HuH-7.5 (cell line): ENCODE measurements around the gene DNAI2.

ENCODE experiments used
- DNase-seq: peaks from one replicate; pipeline ENCODE4 v3.0.0; 2011; ENCODE audit warnings: low spot score

Gene DNAI2

DNA sequence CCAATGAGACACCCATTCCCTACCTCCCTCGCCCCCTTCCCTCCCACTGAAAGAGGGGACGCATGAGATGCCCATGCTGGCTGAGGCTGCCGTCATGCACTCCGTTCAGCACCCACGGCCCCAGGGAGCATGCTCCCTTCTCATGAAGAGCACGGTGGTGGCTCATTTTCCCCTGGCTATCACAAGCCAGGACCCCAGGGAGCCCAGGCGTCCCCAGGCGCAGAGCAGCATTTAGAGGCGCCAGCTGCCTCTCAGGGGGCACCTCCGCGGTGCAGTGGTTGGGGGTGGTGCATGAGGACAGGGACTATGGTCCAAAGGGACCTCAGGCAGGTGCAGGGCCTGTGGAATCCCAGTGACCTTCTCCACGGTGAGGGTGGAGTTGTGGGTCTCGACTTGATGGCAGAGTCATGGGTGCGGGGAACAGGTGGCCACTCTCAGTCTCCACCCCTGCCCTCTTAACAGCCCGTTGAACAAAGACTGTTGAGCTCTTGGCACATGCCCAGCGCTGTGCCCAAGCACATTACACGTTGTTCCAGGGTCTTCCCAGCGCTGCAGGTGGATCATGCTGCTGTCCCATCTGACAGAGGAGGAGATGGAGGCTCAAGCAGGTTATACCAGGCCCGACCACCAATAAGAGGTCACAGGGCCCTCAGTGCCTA lies 65.6 kb downstream of the DNAI2 start:
- no peak for DNase-seq

DNA sequence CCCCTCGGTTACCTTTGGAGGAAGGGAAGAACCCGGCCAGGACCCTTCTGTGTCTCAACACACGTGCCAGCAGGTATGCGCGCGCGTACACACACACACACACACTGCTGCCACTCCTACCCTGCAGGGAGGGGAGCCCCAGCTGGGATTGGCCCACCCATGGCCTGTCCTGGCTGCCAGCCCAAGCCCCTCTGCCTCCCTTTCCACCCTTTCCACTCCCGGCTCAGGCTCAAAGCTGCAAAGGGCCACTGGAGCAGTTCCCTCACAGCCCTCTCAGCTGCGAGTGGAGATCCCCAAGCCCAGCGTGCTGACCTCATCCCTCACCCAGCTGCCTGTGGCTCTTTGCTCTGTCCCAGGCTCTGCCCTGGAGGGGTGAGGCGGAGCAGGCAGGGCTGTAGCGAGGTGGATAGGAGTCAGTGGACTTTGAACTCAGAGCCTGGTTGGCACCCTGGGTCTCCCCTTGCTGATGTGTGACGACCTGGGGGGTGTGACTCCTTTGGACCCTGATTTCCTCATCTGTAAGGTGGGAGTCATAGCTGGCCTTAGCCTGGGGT lies 66.5 kb downstream of the DNAI2 start:
- DNase-seq, result no peak

DNA sequence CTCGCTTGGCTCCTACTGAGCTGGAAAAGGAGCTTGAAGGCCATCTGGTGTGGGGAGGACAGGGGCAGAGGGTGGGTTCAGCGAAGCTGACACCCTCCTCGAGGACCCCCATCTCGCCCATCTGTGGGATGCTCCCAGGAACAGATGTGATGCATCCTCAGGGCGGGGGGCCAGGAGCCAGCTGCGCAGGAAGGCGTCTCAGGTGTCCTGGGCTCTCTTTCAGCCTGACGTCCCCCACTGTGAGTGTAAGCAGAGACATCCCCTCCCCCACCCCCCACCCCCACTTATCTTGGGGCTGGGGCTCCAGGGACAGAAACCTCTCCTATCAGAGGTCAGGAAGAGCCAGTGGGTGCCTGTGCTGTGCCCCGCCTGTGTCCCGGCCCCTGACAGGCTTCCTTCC lies 68.2 kb downstream of the DNAI2 start:
- no peak for DNase-seq

DNA sequence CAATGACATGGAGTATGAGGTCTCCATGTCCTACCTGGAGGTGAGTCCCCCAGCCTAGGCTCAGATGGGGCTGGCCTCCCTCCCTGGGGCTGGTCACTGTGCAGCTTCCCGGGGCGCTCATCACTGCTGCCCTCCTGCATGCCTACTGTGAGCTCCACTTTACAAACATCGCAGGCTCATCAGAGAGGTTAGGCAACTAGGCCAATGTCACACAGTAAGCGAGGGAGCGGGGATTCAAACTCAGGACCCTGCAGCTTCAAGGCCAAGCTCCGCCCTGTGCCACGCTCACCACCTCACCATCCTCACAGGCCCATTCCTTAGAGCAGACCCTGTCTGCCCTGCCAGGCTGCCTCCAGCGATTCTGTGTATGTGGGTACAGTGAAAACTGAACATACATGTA lies 69.1 kb downstream of the DNAI2 start:
- no peak for DNase-seq

DNA sequence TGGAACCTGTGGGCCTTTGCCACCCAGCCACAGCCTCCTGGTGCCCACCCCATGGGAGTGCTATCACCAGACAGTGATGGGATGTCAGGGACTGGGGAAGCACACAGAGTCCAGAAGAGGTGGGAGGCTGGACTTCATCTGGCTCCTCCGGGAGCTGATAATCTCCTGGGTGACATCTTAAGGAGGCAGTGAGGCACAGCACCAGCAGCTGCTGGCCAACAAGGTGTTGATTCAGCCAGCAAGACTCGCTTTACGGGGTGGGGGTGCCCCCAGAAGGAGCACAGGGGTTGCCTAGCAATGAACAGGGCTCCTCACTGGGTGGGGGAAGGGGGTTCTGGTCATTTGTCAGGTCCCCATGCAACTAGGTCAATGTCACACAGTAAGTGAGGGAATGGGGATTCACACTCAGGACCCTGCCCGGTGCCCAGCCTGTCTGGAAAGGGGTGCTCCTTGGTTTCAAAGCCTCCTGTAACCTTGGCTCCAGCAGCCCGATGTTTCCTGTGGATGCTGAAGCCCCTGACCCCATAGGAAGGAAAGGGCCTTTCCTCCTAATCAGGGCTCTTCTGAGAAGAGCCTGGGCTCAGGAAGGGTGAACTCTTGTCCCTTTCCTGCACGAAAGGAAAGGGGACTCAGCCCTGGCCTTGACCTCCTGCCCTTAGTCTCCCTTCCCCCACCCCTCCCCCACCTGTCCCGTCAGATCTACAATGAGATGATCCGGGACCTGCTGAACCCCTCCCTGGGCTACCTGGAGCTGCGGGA lies 69.7 kb downstream of the DNAI2 start:
- no peak for DNase-seq

DNA sequence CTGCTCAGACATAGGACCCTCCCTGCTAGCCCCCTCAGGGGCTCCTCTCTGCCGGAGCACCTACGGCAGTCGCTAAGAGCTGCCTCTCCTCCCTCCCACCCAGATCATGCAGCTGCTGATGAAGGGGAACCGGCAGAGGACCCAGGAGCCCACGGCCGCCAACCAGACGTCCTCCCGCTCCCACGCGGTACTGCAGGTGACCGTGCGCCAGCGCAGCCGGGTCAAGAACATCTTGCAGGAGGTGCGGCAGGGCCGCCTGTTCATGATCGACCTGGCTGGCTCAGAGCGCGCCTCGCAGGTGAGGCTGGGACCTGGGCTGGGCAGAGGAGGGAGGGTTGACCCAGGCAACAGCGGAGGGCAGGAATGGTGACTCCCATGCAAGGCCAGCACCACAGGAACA lies 70.6 kb downstream of the DNAI2 start:
- DNase-seq, result no peak

DNA sequence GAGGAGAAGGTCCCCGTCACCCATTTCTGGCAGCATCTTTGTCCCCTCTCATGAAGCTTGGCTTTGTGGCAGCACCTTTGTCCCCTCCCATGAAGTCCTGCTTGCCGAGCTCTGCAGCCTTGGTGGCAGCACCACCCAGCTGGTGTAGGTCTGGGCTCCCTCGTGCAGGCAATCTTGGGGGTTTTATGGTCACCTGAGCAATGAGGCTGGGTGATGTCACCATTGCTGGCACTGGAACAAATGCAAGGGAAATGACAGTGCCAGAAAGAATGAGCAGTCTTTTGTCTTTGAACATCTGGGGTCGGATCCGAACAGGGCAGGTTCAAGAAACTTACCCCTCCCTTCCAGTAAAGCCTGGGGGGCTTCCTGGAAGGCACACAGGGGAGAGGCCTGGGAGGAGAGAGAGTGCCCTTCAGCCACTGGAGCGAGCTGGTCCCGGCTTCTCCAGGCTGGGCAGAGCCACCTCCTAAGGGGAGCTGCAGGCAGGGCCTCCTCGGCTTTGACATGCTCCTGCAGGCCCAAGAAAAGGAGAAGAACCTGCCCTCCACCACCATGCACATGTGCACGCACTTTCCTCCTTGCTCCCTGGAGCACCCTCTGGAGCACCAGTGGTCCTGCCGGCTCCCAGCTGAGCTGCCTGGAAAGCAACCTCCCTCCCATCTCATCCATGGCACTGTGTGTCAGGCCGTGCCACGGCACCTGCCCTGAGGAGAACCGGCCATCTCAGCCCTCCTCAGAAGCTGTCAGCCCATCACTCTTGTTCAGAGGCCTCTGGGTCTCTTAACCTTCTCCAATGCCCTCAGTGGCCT lies 71.6 kb downstream of the DNAI2 start:
- no peak for DNase-seq

DNA sequence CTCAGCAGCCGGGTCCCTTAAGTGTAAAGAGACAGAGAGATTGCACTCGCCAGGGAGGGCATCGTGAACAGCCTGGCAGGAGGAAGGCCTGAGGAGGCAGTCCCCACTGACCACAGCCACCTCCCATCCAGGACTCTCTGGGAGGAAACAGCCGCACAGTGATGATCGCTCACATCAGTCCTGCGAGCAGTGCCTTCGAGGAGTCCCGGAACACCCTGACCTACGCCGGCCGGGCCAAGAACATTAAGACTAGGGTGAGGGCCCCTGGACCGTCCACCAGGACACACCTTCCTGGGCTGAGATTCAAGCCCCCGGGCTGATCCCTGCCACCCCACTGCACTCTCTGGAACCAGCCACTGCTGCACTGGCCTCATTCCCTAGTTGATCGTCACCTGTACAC lies 73.6 kb downstream of the DNAI2 start:
- no peak for DNase-seq

DNA sequence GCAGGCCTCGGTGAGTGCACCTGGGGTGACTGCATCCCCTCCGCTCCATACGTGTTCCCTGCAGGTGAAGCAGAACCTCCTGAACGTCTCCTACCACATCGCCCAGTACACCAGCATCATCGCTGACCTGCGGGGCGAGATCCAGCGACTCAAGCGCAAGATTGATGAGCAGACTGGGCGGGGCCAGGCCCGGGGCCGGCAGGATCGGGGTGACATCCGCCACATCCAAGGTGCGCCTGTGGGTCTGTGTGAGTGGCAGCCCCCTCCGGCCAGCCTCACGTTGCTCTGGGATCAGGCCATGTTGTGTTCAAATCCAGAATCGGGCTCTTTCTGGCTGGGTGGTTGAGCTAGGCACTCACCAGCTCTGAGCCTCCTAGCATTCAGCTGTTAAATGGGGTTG lies 75.1 kb downstream of the DNAI2 start:
- no peak for DNase-seq

DNA sequence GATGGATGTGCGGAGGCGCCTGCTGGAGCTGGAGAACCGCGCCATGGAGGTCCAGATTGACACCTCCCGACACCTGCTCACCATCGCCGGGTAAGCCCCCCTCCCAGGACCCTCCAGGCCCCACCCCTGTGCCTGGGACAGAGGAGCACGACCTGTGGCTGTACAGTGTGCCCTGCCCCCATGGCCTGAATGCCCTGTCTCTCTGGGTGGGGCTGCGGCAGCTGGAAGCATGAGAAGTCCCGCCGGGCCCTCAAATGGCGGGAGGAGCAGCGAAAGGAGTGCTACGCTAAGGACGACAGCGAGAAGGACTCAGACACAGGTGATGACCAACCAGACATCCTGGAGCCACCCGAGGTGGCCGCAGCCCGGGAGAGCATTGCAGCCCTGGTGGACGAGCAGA lies 76.5 kb downstream of the DNAI2 start:
- no peak for DNase-seq

DNA sequence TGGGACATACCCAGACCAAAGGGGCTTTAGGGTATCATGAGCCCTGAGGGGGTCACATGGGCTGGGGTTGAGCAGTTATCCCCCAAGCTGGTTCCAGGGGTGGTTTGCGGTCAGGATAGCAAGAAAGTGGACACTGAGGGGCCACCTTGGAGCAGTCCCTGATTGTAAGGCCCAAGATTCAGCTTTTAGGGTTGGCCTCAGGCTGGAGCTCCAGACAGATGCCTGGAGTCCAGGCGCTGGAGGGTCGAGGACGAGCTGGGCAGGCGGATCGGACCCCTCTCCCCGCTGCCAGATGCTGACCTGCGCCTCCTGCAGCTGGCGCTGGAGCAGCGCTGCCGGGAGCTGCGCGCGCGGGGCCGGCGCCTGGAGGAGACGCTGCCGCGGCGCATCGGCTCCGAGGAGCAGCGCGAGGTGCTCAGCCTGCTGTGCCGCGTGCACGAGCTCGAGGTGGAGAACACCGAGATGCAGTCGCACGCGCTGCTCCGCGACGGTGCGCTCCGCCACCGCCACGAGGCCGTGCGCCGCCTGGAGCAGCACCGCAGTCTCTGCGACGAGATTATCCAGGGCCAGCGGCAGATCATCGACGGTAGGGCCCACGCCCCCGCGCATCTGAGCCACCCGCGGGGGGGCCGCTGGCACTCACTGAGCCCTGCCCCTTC lies 77.6 kb downstream of the DNAI2 start:
- no peak for DNase-seq

DNA sequence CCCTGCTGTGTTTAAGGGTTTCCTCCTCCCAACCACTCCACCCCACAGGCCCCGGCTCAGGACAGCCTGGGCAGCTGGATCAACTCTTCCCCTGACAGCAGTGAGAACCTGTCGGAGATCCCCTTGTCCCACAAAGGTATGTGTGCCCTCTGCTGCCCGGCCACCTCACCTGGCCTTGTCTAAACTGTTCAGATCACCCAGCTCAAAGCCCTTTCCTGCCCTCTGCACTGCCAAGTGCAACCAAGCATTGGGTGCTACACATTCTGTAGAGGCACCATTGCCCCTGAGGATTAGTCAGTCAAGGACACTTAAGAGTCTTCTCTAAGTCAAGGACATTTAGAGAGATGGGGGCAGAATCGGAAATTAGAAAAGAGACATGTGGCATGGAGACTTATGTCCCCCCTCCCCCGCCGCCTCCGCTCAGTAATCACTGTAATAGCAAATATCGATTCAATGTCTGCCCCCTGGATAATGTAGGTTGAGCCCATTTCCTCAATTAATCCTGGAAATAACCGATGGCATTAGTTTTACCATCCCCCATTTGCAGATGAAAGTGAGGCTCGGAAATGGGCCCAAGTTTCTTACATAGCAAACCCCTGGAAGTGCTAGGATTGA lies 79.5 kb downstream of the DNAI2 start:
- no peak for DNase-seq

DNA sequence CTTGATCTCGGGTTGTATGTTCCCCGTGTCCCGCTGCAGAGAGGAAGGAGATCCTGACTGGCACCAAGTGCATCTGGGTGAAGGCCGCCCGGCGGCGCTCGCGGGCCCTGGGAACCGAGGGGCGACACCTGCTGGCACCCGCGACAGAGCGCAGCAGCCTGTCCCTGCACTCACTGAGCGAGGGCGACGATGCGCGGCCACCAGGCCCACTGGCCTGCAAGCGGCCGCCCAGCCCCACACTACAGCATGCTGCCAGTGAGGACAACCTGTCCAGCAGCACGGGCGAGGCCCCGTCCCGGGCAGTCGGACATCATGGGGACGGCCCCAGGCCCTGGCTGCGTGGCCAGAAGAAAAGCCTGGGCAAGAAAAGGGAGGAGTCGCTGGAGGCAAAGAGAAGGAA lies 80.1 kb downstream of the DNAI2 start:
- DNase-seq, result peak; percentile 96

DNA sequence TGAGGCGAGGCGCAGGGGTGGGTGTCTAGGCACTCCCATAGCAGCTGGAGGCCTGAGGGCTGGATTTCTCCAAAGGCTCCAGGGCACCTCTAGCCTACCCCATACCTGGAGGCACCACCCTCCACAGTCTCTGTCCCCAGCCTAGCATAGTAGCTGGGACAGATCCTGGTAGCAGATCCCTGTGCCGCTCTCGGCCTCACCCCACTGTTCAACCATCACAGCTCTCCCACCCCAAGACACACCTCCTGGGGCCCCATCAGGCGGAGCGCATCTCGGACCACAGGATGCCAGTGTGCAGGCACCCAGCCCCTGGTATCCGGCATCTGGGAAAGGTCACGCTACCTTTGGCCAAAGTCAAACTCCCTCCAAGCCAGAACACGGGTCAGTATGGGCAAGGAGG lies 80.5 kb downstream of the DNAI2 start:
- no peak for DNase-seq

DNA sequence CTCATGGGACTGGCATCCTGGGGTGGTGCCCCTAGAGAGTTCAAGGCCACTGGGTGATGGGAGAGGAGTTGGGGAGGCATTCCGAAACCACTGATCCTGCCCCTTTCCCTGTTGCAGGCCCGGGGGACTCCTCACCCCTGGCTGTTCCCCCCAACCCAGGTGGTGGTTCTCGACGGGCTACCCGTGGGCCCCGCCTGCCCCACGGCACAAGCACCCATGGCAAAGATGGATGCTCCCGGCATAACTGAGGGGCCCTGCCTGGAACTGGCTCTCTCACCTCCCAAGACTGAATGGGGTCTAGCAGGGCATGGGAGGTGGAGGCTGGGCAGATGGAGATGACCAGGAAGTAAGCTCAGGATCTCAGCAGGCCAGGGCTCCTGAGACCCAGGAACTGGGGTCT lies 81.0 kb downstream of the DNAI2 start:
- DNase-seq, result no peak

DNA sequence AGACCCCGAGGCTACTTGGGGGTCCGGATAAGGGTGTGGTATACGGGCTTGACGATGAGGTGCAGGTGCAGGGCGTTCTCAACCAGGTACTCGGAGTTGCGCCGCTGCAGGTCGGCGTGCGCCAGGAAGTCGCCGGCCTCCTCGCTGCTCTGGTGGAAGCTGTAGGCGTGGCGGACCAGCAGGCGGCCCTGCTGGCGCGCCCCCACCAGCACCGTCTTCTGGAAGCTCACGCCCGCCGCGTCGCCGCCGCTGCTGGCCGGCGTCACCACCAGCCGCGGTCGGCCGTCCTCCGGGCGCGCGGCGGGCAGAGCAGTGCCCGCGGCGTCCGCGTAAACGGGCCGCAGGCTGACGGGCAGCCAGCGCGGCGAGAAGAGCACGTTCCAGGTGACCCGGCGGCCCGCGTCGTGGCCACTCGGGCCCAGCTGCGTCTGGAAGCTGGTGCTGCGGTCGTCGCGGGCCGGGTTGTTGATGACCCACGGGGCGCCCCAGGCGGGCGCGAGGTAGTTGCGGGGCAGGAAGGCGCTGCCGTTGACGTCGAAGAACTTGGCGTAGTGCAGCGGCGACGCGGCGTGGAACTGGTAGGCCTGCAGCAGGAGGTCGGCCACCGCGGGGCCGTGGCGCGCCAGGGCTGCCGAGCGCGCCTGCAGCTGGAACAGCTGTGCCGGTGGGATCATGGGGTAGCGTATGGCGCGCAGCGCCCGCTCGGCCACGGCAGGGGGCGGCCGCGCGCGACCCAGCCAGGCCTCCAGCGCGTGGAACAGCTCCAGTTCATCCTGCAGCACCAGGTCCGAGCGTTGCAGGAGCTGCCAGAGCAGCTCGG lies 82.8 kb downstream of the DNAI2 start:
- no peak for DNase-seq

DNA sequence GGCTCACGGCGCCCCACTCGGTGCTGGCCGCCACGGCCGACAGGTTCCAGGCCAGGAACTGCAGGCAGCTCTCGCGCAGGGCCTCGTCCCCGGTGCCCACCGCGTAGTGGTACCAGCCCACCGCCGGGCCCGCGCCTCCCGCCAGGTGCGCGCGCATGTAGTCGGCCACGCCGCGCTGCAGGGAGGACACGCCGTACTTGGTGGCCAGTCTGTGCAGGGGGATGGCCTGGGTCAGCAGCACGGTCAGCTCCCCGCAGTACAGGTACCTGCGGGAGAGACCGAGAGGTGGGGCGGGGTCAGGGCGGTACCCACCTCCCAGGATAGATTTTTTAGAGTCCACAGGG lies 83.4 kb downstream of the DNAI2 start:
- no peak for DNase-seq

DNA sequence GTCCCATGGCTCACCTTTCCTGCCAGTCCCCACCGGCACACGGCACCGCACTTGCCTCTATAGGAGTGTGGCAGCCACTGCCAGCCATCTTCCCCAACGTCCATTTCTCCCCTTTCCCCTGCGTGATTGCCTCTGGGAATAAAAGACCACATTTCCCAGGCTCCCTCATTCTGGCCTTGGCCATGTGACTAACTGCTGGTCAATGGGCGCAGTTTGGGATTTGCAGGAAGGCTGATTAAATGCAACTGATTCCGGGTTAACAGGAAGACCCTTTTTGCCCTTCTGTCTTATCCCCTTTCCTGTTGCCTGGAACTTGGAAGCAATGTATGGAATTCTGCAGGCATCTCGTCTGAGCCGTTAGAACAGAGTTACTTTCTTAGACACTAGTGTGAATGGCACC lies 84.7 kb downstream of the DNAI2 start:
- DNase-seq, result no peak

DNA sequence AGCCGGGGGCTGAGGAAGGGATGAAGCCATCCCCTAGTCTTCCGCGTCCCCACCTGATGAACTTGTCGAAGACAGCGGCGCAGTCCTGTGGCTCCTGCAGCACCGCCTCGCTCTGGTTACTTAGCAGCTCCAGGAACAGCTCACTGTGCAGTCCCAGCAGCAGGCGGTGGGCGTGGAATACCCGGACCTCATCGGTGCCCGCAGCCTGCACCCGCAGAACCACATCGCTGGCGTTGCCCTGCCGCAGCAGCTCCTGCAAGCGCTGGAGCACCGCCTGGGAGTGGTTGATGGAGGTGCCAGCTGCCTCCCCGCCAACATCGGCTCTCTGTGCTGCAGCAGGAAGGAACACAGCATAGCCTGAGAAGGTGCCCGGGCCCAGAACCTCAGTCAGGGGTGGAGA lies 85.9 kb downstream of the DNAI2 start:
- no peak for DNase-seq

DNA sequence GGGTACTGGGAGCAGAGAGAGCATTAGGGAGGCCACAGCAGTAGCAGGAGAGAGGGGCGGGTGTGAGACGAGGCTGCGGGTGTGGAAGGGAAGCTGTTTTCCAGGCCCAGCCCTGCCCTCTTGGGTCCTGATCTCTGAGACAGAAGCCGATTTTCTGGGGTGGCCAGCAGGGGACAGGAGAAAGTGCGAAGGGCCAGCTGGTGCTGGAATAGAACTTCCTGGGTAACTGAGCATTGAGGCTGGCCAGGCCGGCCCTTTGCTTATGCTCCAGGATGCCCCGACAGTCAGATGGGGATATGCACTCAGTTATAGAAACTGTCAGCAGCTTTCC lies 86.8 kb downstream of the DNAI2 start:
- DNase-seq, result no peak
